ENCODE results near the gene DNAAF6.

- TF ChIP-seq CTCF (IDR thresholded peaks at IDR 0.05; ENCODE audit: low read depth, low read length) (no peak), POLR2A (IDR thresholded peaks at IDR 0.05; ENCODE audit: extremely low read depth, insufficient read length) (no peak), MAX (IDR thresholded peaks at IDR 0.05; ENCODE audit: low read depth, low read length) (no peak), MYC (IDR thresholded peaks at IDR 0.05; ENCODE audit: low read depth, low read length) (no peak)
Observed at GRCh38 chrX:107213477-107213876, 7.1 kb downstream of the DNAAF6 start.

Measured in NB4 (cell line).